Activated CD4-positive, alpha-beta T cell treated with anti-CD3 and anti-CD28 coated beads, Interleukin-2, amount 10 ng/mL, durations not matched to agents 24 days and 14 days (primary cell): ENCODE measurements around the gene MLLT10. TPM values are rescaled to one million over a fixed set of nuclear protein-coding genes. Genes with fewer than 3 reads are reported as not detected.

Experiments used
- DNase-seq: peaks from one replicate; pipeline ENCODE4 v3.0.0; 2022
- H3K27ac Mint-ChIP-seq: one replicate; pipeline ENCODE4 v1.8.0; 2022; ENCODE audit warnings: mild to moderate bottlenecking, mixed read lengths
- H3K27me3 Mint-ChIP-seq: one replicate; pipeline ENCODE4 v1.8.0; 2022; ENCODE audit warnings: mixed read lengths
- H3K36me3 Mint-ChIP-seq: one replicate; pipeline ENCODE4 v1.8.0; 2022; ENCODE audit warnings: low read depth, mild to moderate bottlenecking, mixed read lengths
- H3K4me1 Mint-ChIP-seq: one replicate; pipeline ENCODE4 v1.8.0; 2021; ENCODE audit warnings: mixed read lengths
- H3K4me3 Mint-ChIP-seq: one replicate; pipeline ENCODE4 v1.8.0; 2022; ENCODE audit warnings: mild to moderate bottlenecking, moderate library complexity, mixed read lengths
- H3K9me3 Mint-ChIP-seq: one replicate; pipeline ENCODE4 v1.8.0; 2021; ENCODE audit warnings: mixed read lengths
- intact Hi-C: fragments of 100-400 bp; cut with micrococcal nuclease; formaldehyde crosslinking; loops from one replicate; pipeline ENCODE4 v1.15.1; 2023
- total RNA-seq: library from RNA; stranded (reverse); gene quantifications from 2 replicates; pipeline ENCODE4 v1.2.3, GENCODE V29; 2022

The MLLT10 gene
- 40.2 and 42.0 TPM in 2 replicates for total RNA-seq

DNA sequence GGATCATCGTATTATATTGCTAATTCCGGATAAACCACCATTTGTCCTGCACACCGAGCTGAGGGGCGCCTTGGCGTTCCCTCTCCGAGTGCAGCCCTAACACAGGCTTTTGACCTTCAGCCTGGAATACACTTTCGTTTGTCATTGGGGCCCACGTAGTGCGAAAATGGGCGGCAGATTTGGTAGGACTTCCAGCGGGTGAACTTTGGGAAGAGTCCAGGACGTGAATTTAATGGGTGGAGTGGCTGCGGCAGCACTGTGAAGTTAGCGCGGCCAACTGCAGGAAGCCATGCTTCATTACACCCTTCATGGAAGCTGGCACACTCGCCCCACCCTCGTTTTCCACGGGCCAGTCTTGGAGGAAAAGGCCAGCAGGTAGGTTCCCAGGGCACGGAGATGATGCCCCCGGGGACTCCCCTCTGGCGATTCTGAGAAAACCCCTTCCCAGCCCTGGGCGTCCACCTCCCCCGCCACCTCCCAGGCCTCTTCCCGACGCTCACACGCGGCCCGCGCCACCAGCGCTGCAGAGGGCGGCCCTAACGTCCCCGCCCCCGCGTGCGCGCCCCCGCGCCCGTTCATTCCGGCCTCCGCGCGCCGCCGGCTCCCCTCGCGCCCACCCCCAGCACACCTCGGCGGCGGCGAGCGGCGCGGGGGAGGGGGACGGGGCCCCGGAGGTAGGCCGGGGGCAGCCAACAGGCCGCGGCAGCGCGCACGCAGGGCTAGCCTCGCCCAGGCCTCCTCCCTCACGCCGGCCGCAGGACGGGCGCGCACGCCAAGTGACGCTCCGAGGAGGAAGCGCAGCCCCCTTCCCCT, at the start of gene MLLT10:
Gene MLLT10, plus strand, starts transcription at position 766 of the 813 bp plus-strand sequence. CDS start 413 bp downstream, outside the sequence.
- peaks cover 23% of the 10 kb centered on the region for H3K4me1 Mint-ChIP-seq
- DNase-seq, result peak; percentile 97
- H3K36me3 Mint-ChIP-seq, result peaks cover 12% of the 10 kb centered on the region
- no peaks in the 10 kb centered on the region for H3K9me3 Mint-ChIP-seq
- H3K4me3 Mint-ChIP-seq, result peak within 1 kb of the TSS; percentile 88
- intact Hi-C loops, result loop anchor here (1.0 to 5.0 kb wide), 6 partner anchors 8 to 719 kb away; partner anchors contain the start of gene SKIDA1
- peak within 1 kb of the TSS; percentile 93 for H3K27ac Mint-ChIP-seq
- H3K27me3 Mint-ChIP-seq, result peaks cover 14% of the 10 kb centered on the region

DNA sequence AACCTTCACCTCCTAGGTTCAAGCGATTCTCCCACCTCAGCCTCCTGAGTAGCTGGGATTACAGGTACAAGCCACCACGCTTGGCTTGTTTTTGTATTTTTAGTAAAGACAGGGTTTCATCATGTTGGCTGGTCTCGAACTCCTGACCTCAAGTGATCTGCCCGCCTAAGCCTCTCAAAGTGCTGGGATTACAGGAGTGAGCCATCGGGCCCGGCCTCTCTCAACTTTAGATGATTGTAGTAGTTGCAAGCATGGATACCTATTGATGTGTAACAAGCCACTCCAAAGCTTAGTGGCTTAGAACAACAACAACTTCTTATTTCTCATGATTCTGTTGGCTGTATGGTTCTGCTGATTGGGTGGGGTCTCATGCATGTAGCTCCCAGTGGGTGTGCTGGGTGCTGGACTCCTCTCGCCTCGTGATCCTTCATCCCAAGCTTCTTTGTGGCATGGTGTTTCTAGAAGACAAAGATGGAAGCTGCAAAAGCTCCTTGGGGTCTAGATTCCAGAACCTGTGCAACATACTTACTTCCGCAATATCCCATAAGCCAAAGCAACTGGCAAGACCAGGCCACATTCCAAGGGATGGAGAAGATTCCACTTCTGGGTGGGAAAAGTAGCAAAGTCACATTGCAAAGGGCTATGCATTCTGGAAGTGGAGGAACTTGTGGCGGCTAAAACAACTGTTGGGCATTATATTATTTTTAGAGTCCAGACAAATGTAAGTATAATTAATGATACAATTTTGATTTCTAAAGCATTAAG, 46.4 kb upstream of the MLLT10 start:
- intact Hi-C loops, result no loop called here
- no peaks in the 10 kb centered on the region for H3K9me3 Mint-ChIP-seq
- H3K4me3 Mint-ChIP-seq, result no peak overlapping the region
- H3K27ac Mint-ChIP-seq, result no peak overlapping the region
- H3K4me1 Mint-ChIP-seq, result no peaks in the 10 kb centered on the region
- no peaks in the 10 kb centered on the region for H3K36me3 Mint-ChIP-seq
- peaks cover 29% of the 10 kb centered on the region for H3K27me3 Mint-ChIP-seq
- DNase-seq, result no peak

DNA sequence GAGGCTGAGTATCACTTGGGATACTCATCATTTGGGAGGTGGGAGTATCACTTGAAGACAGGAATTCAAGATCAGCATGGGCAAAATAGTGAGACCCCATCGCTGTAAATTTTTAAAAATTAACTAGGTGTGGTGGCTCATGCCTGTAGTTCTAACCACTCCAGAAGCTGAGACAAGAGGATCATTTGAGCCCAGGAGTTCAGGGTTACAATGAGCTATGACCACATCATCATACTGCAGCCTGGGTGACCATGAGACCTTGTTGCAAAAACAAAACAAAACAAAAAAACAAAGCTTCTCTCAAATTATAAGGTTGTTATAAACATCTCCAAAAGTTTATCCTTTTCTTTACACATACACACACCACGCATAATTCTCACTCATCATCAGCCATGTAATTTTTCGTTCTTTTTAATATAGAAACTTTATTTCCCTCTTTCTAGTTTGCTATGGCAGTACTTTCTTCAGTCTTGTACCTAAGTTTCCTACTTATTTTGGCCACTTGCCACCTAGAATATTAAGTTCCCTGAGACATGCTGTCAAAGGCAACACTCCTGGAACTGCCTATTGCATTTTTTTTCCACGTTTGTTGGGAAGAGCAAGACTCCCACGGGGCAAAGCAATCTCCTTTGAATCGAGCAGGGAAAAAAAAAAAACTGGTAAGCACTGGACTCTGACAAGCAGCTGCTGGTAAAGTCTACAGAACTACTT, 45.6 kb upstream of the MLLT10 start:
- Mint-ChIP-seq H3K9me3 (no peaks in the 10 kb centered on the region), H3K27ac (no peak overlapping the region), H3K4me1 (no peaks in the 10 kb centered on the region), H3K27me3 (peaks cover 37% of the 10 kb centered on the region), H3K4me3 (no peak overlapping the region), H3K36me3 (no peaks in the 10 kb centered on the region)
- DNase-seq, result no peak
- intact Hi-C loops, result no loop called here

DNA sequence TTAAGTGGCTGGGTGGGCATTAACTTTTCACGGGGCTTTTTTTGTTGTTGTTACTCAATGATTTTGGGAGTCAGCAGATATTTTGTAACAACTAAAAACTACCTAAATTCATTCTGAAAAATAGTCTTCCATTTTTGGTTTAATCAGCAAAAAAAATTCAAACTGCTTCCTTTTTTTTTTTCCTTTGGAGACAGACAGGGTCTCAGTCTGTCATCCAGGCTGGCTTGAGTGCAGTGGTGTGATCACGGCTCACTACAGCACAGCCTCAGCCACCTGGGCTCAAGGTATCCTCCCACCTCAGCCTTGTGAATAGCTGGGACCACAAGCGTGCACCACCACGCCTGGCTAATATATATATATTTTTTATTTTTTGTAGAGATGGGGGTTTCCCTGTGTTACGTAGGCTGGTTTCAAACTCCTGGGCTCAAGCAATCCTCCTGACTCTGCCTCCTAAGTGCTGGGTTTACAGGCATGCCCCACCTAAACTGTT, 45.0 kb upstream of the MLLT10 start:
- Mint-ChIP-seq H3K4me1 (peaks cover under 1% of the 10 kb centered on the region), H3K36me3 (no peaks in the 10 kb centered on the region), H3K27ac (no peak overlapping the region), H3K4me3 (no peak overlapping the region), H3K27me3 (peaks cover 42% of the 10 kb centered on the region), H3K9me3 (peaks cover 3% of the 10 kb centered on the region)
- intact Hi-C loops, result no loop called here
- DNase-seq, result no peak

DNA sequence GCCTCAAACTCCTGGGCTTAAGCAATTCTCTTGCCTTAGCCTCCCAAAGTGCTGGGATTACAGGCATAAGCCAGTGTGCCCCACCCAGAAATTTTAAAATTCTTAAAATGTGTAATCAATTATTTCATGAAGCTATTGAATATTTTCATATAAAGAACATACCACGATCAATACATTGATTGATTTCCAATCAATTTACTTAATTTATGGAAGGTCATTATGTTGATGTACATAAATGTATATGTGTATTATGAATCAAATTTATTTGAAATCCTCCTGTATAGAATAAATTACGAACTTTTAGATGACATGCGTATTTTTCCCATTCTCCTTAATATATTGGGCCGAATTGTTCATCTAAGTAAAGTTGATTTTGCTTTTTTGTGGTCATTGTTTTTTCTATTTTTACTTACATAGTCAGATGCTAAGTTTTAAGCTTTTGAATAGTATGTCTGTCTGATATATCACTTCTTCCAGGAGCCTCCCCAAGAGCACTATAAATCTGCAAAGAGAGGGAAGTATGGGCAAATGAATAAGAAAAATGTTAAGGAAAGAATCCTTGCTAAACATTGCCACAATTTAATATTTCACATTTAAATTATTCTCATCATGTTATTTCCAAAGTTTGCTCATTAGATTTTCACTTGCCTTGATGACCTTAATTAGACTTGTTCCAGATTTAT, 43.9 kb upstream of the MLLT10 start:
- intact Hi-C loops, result loop anchor here (10.0 kb wide), 1 partner anchor 315 kb away; no protein-coding TSS in a partner anchor
- H3K4me1 Mint-ChIP-seq, result peaks cover 6% of the 10 kb centered on the region
- no peak overlapping the region for H3K27ac Mint-ChIP-seq
- H3K36me3 Mint-ChIP-seq, result no peaks in the 10 kb centered on the region
- H3K4me3 Mint-ChIP-seq, result no peak overlapping the region
- DNase-seq, result no peak
- H3K9me3 Mint-ChIP-seq, result peaks cover 3% of the 10 kb centered on the region
- H3K27me3 Mint-ChIP-seq, result peaks cover 49% of the 10 kb centered on the region

DNA sequence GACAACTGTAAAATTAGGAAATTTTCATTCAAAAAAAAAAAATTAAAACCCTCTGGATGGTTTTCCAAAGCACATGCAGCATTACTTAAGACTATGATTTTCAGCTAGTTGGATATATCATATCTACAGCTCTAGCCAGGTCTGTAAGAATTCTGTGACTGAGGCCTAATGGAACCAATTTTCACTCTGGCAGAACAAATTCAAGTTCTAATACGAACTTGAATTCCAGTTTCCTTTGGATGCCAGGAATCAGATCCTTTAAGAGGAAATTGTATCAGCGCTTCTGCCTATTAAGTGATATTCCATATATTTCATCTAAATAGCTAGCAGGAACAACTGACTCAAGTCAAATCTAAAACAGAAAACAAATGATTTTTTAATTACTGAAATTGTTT, 43.3 kb upstream of the MLLT10 start:
- peaks cover 3% of the 10 kb centered on the region for H3K9me3 Mint-ChIP-seq
- H3K27me3 Mint-ChIP-seq, result peaks cover 53% of the 10 kb centered on the region
- intact Hi-C loops, result loop anchor here (10.0 kb wide), 1 partner anchor 316 kb away; no protein-coding TSS in a partner anchor
- DNase-seq, result no peak
- H3K27ac Mint-ChIP-seq, result no peak overlapping the region
- peaks cover 3% of the 10 kb centered on the region for H3K36me3 Mint-ChIP-seq
- no peak overlapping the region for H3K4me3 Mint-ChIP-seq
- peaks cover 10% of the 10 kb centered on the region for H3K4me1 Mint-ChIP-seq

DNA sequence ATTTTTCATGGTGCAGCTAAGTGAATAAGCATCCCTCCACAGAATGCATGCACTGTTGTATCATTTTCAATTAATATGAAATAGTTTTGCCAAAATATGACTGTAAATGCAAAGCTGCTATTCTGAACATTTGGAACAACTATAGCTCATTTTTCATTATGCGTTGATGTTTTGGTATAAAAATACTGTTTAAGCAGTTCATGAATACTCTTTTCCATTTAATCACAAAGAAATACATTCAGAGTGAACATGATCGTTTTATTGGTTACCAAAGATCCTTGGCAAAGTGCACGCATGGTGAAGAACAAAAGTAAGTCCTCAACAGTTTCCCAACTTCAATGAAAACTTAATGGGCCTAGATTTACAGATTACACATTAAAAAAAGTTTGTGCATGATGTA, 41.6 kb upstream of the MLLT10 start:
- Mint-ChIP-seq H3K9me3 (peaks cover 3% of the 10 kb centered on the region), H3K27me3 (peaks cover 57% of the 10 kb centered on the region), H3K4me1 (peaks cover 12% of the 10 kb centered on the region), H3K4me3 (no peak overlapping the region), H3K36me3 (peaks cover 3% of the 10 kb centered on the region), H3K27ac (no peak overlapping the region)
- intact Hi-C loops, result loop anchor here (10.0 kb wide), 1 partner anchor 318 kb away; no protein-coding TSS in a partner anchor
- DNase-seq, result no peak

DNA sequence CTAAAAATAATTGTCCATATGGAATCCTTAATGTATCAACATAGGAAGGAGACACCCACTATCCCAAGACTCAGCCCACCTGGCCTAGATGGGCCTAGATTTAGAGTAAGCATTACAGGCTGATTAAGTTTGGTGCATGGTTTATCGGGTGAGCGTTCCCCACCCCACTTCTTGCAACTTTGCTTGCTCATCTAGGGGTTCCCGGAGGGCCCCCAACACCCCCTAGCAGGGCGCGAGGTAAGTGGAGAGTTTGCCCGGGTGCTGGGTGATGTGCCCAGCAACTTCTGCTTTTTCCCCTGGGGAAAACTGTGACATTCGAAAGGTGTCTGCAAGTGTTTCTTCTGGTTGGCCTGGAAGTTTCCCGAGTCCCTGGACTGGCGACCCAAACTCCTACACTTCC, 40.2 kb upstream of the MLLT10 start:
- Mint-ChIP-seq H3K27ac (no peak overlapping the region), H3K27me3 (peaks cover 62% of the 10 kb centered on the region), H3K9me3 (peaks cover 3% of the 10 kb centered on the region), H3K4me1 (peaks cover 14% of the 10 kb centered on the region), H3K36me3 (peaks cover 3% of the 10 kb centered on the region), H3K4me3 (peak overlapping the region; percentile 77)
- no peak for DNase-seq
- intact Hi-C loops, result loop anchor here (10.0 kb wide), 1 partner anchor 319 kb away; no protein-coding TSS in a partner anchor

DNA sequence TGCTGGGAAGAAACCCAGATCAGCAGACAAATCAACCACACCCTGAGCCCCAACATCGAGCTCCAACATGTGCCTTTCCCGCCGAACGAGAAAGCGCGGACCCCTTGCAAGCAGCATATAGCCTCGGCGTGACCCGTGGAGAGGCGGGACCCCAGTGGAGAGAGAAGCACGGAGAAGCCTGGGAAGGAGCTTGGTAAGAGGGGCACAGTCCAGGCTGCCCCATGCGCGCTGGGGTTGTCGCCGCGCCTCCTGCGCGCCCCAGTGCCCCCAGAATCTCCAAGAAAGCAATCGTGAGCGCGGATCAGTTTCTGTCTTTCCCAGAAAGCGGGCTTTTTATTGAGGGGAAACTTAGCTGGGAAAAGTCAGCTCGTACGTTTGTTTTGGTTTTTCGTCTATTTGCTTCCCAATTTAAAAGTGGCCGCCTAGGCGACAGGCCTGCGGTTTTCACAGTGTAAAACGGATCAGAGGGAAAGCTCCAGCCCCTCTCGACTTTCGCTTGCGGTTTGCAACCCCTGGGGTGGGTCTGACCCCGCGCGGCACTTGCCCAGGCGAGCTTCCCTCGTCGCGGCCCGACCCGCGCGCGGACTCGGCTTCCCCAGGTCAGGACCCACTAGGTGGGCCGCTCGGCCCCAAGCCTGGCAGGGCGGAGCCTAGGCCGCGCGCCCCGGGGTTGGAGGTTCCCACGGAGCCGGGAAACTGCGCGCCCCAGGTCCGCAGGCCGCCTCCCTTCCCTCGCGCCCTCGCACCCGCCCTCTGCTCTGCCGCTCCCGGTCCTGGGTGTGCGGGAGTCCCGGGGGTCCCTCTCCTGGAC, 39.6 kb upstream of the MLLT10 start:
- intact Hi-C loops, result loop anchor here (1.0 to 10.0 kb wide), 7 partner anchors 238 to 1603 kb away; partner anchors contain the start of genes DNAJC1 and MSRB2
- H3K9me3 Mint-ChIP-seq, result peaks cover 3% of the 10 kb centered on the region
- peaks cover 3% of the 10 kb centered on the region for H3K36me3 Mint-ChIP-seq
- H3K4me3 Mint-ChIP-seq, result peak overlapping the region; percentile 89
- H3K4me1 Mint-ChIP-seq, result peaks cover 17% of the 10 kb centered on the region
- no peak overlapping the region for H3K27ac Mint-ChIP-seq
- H3K27me3 Mint-ChIP-seq, result peaks cover 67% of the 10 kb centered on the region
- DNase-seq, result peak; percentile 76

DNA sequence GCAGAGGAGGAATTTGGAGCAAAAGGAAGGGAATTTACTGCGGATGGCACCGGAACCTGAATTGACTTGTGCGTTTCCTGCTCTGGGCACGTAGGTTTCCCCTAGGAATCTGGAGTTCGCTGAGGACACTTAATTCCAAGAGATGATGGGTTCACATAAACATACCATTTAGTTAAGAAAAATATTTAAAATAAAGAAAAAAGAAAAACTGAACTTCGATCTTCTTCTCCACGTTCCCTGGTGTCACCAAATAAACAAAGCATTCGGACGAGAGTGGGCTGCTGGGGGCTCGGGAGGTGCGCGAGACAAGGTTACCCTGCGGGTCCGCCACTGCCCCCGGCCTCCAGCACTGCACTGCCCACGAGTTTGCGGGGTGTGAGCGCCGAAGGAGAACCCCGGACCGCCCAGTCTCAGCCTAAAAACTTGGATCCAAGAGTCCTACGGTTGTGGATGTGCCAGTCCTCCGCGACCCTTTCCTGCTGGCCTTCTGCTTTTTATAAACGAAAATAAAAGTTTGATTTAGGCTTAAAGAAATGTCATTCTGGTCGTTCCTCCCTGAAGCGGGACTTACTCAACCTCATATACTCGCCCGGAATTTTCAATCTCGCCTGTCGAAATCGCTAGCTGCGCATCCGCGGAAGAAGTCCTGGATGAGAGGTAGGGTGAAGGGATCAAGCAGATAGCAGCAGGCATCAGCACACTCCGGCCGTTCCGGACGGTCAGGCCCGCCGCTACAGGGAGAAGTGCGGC, 38.9 kb upstream of the MLLT10 start:
- intact Hi-C loops, result loop anchor here (1.0 to 10.0 kb wide), 7 partner anchors 237 to 1602 kb away; partner anchors contain the start of genes DNAJC1 and MSRB2
- Mint-ChIP-seq H3K36me3 (peaks cover 3% of the 10 kb centered on the region), H3K27me3 (peaks cover 72% of the 10 kb centered on the region), H3K4me3 (peak overlapping the region; percentile 89), H3K4me1 (peaks cover 17% of the 10 kb centered on the region), H3K9me3 (peaks cover 3% of the 10 kb centered on the region), H3K27ac (no peak overlapping the region)
- DNase-seq, result no peak

DNA sequence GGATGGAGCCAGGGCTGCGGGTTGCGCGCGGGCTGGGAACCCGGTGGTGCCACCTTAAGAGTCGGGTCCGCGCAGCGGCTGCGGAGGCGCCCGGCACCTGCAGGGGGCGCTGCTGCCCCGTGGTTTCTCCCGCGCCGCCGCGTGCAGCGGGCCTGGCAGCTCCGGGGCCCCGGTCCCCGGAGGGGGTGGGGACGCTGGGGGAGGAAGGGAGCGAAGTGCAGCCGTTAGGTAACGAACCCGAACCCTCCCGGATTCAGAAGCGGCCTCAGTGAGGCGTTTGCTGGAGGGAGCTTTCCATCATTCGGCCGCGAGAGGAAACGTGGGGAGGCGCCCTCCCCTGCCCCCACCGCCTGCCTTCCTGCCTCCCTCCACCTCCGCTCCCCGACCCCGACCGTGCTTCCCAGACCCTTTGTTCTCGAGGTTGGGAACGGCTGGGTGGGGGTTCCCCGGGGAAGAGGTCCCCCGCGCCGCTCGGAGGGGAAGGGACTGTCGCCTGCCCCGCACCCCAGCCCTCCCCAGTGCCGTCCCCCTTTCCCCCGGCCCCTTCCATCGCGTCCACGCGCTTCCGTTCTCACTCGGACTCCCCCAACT, 38.2 kb upstream of the MLLT10 start:
- intact Hi-C loops, result loop anchor here (1.0 to 10.0 kb wide), 9 partner anchors 39 to 1601 kb away; partner anchors contain the start of genes DNAJC1, MLLT10 and MSRB2
- Mint-ChIP-seq H3K4me1 (peaks cover 17% of the 10 kb centered on the region), H3K36me3 (peaks cover 3% of the 10 kb centered on the region), H3K27ac (peak overlapping the region; percentile 45), H3K27me3 (peaks cover 74% of the 10 kb centered on the region), H3K9me3 (peaks cover 3% of the 10 kb centered on the region), H3K4me3 (peak overlapping the region; percentile 89)
- peak; percentile 97 for DNase-seq
